Measurements from ENCODE around the gene RPTOR. TPM values are rescaled to one million over a fixed set of nuclear protein-coding genes. Genes with fewer than 3 reads are reported as not detected.

RPTOR gene
- total and polyA plus RNA-seq, 10 of the 15 experiments (the other 5 are each of a cell fraction or from before 2014, with no cell fraction given): 0.18 to 32.1 (median 7.8) TPM

DNA sequence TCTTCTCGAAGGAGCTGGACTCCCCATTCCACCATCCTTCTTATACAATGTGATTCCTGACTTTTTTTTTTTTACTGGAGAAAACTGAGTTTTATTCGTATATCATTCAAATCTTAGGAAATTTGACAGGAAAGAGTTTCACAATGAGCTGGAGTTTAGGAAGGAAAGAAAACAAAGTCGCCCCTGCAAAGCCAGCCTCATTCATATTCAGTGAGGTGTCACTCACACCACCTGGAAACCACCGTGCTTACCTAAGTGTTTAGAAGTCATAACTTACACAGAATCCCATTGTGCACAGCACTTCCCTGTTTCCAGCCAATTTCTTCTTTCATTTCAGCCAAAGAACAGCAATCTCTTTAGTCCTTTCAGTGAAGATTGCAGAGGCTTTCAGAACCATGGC, 356.7 kb downstream of the RPTOR start:
- ATAC-seq: peak; percentile 90
- peak overlapping the region; percentile 65 for H3K4me2 ChIP-seq (ENCODE audit: control insufficient read depth, insufficient read depth)
- H3K4me3 ChIP-seq: no peak overlapping the region
- DNase-seq (ENCODE audit: low read depth, low spot score): peak; percentile 55
- 56% methylated on average over 4 of the region's 4 CpGs for WGBS (ENCODE audit: insufficient coverage, insufficient replicate concordance, low lambda C conversion rate, missing lambda C conversion rate)
- in situ Hi-C loops (cut with MboI): no loop called here
- ChIA-PET SMC1A (ENCODE audit: uncharacterized antibody, unreplicated experiment) (interaction anchor here (0.8 to 4.3 kb wide), 6 partner anchors 8 to 333 kb away, joined by 3 to 46 read pairs (median 4); no protein-coding TSS in a partner anchor), RAD21 (ENCODE audit: unreplicated experiment) (interaction anchor here (0.7 to 3.4 kb wide), 10 partner anchors 9 to 474 kb away, joined by 3 to 37 read pairs (median 4); no protein-coding TSS in a partner anchor), POLR2A (interaction anchor here (1.2 to 4.2 kb wide), 2 partner anchors 9 to 28 kb away, joined by 3 to 23 read pairs; no protein-coding TSS in a partner anchor), CTCF (interaction anchor here (1.1 to 4.3 kb wide), 5 partner anchors 8 to 69 kb away, joined by 3 to 30 read pairs (median 5); no protein-coding TSS in a partner anchor)
- peak overlapping the region; percentile 48; the same call in 1 of the 2 replicates for H3K9ac ChIP-seq (ENCODE audit: control insufficient read depth, insufficient read depth, low read length)
- intact Hi-C loops (cut with micrococcal nuclease; ENCODE audit: unreplicated experiment): no loop called here
- peak overlapping the region; percentile 7 for H2AFZ ChIP-seq (ENCODE audit: control insufficient read depth, low read depth, low read length)
- peaks cover 0 to 3% of the 10 kb centered on the region in 2 experiments; a peak in 2 of 4 replicates for H3K36me3 ChIP-seq (ENCODE audit: control insufficient read depth in 2 of 2, insufficient read depth in 2 of 2, low read length in 1 of 2)
- peak; percentile 90 for FAIRE-seq
- peaks cover 25% of the 10 kb centered on the region for H3K4me1 ChIP-seq (ENCODE audit: control insufficient read depth, insufficient read depth, low read length)
- no peaks in the 10 kb centered on the region for H4K20me1 ChIP-seq (ENCODE audit: control insufficient read depth, insufficient read depth)
- no TSS peak for BruUV-seq (replicated peaks)
- H3K79me2 ChIP-seq (ENCODE audit: control insufficient read depth, insufficient read depth, low read length): no peaks in the 10 kb centered on the region
- peak overlapping the region; percentile 86 for H3K27ac ChIP-seq (ENCODE audit: control insufficient read depth, insufficient read depth)
- no peaks in the 10 kb centered on the region for H3K27me3 ChIP-seq (replicated peaks in 1 of 2; ENCODE audit: control insufficient read depth in 2 of 2, insufficient read depth in 2 of 2, low read length in 1 of 2)
- no peaks in the 10 kb centered on the region for H3K9me3 ChIP-seq (replicated peaks; ENCODE audit: control insufficient read depth, insufficient read depth, low read length)
- TF ChIP-seq, protein P1, sequence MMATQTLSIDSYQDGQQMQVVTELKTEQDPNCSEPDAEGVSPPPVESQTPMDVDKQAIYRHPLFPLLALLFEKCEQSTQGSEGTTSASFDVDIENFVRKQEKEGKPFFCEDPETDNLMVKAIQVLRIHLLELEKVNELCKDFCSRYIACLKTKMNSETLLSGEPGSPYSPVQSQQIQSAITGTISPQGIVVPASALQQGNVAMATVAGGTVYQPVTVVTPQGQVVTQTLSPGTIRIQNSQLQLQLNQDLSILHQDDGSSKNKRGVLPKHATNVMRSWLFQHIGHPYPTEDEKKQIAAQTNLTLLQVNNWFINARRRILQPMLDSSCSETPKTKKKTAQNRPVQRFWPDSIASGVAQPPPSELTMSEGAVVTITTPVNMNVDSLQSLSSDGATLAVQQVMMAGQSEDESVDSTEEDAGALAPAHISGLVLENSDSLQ (IDR thresholded peaks at IDR 0.05): peak; percentile 96
- TF ChIP-seq, protein P2, sequence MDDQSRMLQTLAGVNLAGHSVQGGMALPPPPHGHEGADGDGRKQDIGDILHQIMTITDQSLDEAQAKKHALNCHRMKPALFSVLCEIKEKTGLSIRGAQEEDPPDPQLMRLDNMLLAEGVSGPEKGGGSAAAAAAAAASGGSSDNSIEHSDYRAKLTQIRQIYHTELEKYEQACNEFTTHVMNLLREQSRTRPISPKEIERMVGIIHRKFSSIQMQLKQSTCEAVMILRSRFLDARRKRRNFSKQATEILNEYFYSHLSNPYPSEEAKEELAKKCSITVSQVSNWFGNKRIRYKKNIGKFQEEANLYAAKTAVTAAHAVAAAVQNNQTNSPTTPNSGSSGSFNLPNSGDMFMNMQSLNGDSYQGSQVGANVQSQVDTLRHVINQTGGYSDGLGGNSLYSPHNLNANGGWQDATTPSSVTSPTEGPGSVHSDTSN (IDR thresholded peaks at IDR 0.05; ENCODE audit: insufficient replicate concordance, low read depth, low read length): peak; percentile 87
- no peak for TF ChIP-seq SIN3A (IDR thresholded peaks at IDR 0.05; ENCODE audit: low read depth, low read length)
- no peak for TF ChIP-seq MYB (IDR thresholded peaks at IDR 0.05; ENCODE audit: borderline replicate concordance, low read depth, low read length)
- TF ChIP-seq TCF12 (IDR thresholded peaks at IDR 0.05; ENCODE audit: low read depth, low read length): no peak
- TF ChIP-seq SPI1 (IDR thresholded peaks at IDR 0.05; ENCODE audit: borderline replicate concordance, insufficient read depth, low read depth, low read length): peak; percentile 90
- TF ChIP-seq, protein P3, sequence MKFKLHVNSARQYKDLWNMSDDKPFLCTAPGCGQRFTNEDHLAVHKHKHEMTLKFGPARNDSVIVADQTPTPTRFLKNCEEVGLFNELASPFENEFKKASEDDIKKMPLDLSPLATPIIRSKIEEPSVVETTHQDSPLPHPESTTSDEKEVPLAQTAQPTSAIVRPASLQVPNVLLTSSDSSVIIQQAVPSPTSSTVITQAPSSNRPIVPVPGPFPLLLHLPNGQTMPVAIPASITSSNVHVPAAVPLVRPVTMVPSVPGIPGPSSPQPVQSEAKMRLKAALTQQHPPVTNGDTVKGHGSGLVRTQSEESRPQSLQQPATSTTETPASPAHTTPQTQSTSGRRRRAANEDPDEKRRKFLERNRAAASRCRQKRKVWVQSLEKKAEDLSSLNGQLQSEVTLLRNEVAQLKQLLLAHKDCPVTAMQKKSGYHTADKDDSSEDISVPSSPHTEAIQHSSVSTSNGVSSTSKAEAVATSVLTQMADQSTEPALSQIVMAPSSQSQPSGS (IDR thresholded peaks at IDR 0.05; ENCODE audit: low read length): peak; percentile 48; the same call in 1 of the 2 replicates
- no peak for TF ChIP-seq CREM (IDR thresholded peaks at IDR 0.05; ENCODE audit: low read depth)
- peak; percentile 66; the same call in 1 of the 2 replicates for TF ChIP-seq NFIC (IDR thresholded peaks at IDR 0.05; ENCODE audit: low read depth, low read length)
- no peak for TF ChIP-seq NRF1 (conservative IDR thresholded peaks at IDR 0.05; ENCODE audit: low read depth, low read length)
- TF ChIP-seq, protein P4, sequence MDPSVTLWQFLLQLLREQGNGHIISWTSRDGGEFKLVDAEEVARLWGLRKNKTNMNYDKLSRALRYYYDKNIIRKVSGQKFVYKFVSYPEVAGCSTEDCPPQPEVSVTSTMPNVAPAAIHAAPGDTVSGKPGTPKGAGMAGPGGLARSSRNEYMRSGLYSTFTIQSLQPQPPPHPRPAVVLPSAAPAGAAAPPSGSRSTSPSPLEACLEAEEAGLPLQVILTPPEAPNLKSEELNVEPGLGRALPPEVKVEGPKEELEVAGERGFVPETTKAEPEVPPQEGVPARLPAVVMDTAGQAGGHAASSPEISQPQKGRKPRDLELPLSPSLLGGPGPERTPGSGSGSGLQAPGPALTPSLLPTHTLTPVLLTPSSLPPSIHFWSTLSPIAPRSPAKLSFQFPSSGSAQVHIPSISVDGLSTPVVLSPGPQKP (IDR thresholded peaks at IDR 0.05; ENCODE audit: low read depth, low read length): no peak
- TF ChIP-seq YBX1 (IDR thresholded peaks at IDR 0.05): no peak
- TF ChIP-seq POU2F2 (IDR thresholded peaks at IDR 0.05; ENCODE audit: borderline replicate concordance, low read depth, low read length): peak; percentile 68; the same call in 1 of the 3 replicates
- no peak for TF ChIP-seq BACH1 (IDR thresholded peaks at IDR 0.05; ENCODE audit: borderline replicate concordance)
- TF ChIP-seq, protein P5, sequence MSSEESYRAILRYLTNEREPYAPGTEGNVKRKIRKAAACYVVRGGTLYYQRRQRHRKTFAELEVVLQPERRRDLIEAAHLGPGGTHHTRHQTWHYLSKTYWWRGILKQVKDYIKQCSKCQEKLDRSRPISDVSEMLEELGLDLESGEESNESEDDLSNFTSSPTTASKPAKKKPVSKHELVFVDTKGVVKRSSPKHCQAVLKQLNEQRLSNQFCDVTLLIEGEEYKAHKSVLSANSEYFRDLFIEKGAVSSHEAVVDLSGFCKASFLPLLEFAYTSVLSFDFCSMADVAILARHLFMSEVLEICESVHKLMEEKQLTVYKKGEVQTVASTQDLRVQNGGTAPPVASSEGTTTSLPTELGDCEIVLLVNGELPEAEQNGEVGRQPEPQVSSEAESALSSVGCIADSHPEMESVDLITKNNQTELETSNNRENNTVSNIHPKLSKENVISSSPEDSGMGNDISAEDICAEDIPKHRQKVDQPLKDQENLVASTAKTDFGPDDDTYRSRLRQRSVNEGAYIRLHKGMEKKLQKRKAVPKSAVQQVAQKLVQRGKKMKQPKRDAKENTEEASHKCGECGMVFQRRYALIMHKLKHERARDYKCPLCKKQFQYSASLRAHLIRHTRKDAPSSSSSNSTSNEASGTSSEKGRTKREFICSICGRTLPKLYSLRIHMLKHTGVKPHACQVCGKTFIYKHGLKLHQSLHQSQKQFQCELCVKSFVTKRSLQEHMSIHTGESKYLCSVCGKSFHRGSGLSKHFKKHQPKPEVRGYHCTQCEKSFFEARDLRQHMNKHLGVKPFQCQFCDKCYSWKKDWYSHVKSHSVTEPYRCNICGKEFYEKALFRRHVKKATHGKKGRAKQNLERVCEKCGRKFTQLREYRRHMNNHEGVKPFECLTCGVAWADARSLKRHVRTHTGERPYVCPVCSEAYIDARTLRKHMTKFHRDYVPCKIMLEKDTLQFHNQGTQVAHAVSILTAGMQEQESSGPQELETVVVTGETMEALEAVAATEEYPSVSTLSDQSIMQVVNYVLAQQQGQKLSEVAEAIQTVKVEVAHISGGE (CRISPR knock-in tag; IDR thresholded peaks at IDR 0.05): no peak
- TF ChIP-seq FOXM1 (IDR thresholded peaks at IDR 0.05; ENCODE audit: low read depth, low read length): peak; percentile 57; the same call in 1 of the 2 replicates
